GM19099 (cell line): Measurements from ENCODE around the gene NOXO1.
A peak's percentile ranks its signal among the peaks of the same experiment; 100 is the strongest.

Experiments
- POLR2A ChIP-seq: IDR thresholded peaks from 3 replicates; pipeline ENCODE4 v1.6.1; 2011; ENCODE audit warnings: low read depth; ENCODE audit not compliant: insufficient read length; ENCODE audit errors: extremely low read depth

The NOXO1 gene

DNA sequence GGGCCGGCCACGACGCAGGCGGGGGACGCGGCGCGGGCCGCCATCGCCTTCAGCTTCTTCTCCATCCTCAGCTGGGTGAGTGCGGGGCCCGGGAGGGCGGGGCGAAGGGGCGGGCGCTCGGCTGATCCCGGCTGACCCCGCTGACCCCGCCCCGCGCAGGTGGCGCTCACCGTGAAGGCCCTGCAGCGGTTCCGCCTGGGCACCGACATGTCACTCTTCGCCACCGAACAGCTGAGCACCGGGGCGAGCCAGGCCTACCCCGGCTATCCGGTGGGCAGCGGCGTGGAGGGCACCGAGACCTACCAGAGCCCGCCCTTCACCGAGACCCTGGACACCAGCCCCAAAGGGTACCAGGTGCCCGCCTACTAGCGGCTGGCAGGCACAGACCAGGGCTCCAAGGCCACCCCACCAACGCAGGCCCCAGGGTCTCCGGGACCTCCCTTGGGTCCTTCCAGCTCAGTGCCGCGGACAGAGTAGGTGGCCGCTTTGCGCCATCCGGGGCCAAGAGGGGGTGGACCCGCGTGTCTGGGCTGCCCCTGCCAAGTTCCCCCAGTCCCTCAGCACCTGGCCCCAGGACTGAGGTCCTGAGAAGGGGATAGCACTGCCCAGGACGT lies 11.5 kb upstream of the NOXO1 start:
- no peak for TF ChIP-seq POLR2A

DNA sequence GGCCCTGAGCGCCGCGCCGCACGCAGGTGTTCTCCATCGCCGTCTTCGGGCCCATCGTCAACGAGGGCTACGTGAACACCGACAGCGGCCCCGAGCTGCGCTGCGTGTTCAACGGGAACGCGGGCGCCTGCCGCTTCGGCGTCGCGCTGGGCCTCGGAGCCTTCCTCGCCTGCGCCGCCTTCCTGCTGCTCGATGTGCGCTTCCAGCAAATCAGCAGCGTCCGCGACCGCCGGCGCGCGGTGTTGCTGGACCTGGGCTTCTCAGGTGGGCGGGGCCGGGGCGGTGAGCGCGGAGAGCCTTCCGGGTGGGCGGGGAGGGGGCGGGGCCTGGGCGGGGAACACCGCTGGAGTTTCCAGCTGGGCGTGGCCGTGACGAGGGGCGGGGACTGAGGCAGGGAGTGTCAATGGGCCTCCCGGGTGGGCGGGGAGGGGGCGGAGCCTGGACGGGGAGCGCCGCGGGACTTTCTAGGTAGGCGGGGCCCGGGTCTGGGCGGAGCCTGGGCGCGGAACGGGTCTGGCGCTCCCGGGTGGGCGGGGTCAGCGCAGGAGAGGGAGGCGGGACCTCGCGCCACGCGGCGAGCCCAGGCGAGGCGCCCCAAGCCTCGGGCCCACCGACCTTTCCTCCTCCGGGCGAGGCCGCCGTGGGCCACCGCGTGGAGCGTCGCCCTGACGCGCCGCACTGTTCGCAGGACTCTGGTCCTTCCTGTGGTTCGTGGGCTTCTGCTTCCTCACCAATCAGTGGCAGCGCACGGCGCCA lies 10.9 kb upstream of the NOXO1 start:
- TF ChIP-seq POLR2A = peak; percentile 75

- TF ChIP-seq POLR2A = no peak
These were observed 10.3 kb upstream of the NOXO1 start for GRCh38 chr16:1991588-1991947.

DNA sequence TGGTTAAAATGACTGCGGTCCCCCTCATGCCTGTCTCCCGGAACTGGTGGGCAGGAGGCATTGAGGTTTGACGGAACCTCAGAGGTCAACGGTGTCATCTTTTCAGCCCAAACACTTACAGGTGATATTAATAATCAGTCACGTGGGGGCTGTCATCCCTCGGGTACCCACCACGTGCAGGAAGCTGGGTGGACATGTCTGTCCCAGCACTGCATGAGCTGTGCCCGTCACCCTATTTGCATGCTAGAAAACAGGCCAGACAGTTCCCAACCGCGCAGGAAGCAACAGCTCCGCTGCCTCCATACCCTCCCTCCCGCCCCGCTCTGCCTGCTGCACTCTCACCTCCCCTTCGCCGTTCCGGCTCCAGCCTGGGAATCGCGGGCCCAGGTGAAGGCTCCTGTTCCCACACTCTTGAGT lies 9.9 kb upstream of the NOXO1 start:
- peak; percentile 67 for TF ChIP-seq POLR2A

DNA sequence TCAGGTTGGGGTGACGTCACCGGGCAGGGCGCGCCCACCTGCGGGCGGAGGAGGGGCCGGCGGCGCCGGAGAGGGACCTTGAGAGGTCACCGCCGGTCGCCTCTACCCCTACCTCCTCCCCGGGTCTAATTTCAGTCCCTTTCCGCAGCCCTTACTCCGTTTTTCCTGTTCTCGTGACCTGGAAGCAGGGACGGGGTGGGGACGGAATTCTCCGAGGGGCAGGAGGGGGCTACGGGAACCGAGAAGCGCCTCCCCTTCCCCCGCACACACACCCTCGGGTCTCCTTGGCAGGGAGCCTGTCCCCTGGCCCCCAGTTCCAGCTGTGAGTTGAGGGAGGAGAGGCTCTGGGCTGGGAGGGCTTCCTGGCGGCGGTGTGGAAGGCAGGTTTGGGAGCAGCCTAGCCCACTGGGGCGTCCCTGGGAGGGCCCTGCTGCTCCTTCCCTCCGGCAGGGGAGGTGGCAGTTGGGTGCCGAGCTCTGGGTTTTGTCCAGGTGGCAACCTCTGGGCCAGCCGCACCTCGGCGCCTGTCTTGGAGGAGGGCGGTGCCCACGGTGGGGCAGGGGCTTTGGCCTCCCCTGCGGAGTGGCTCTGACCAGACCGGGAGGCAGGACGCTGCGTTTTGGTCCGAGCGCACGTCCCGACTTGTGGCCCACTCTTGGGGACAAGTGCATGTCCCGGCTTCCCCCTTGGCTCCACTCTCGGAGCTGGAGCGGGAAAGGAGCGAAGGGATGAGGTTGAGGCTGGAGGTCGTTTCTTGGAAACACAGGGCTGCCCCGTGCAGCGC lies 9.3 kb upstream of the NOXO1 start:
- TF ChIP-seq POLR2A = peak; percentile 35

DNA sequence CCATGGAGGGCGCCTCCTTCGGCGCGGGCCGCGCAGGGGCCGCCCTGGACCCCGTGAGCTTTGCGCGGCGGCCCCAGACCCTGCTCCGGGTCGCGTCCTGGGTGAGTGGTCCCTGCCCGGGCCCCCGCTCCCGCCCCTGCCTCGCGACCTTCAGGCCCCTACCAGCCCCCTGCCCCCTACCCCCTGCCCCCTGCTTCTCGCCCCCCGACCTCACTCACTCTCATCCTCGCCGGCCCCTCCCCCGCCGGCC lies 8.8 kb upstream of the NOXO1 start:
- TF ChIP-seq POLR2A = no peak

- no peak for TF ChIP-seq POLR2A
These were observed 8.2 kb upstream of the NOXO1 start, which contains the start of gene SYNGR3 for GRCh38 chr16:1989209-1990100. Gene SYNGR3 (plus strand): TSS chr16:1989970. CDS start chr16:1990103, 133 bp downstream.

GRCh38 chr16:1987198-1987597 lies 5.9 kb upstream of the NOXO1 start:
- TF ChIP-seq POLR2A = no peak

DNA sequence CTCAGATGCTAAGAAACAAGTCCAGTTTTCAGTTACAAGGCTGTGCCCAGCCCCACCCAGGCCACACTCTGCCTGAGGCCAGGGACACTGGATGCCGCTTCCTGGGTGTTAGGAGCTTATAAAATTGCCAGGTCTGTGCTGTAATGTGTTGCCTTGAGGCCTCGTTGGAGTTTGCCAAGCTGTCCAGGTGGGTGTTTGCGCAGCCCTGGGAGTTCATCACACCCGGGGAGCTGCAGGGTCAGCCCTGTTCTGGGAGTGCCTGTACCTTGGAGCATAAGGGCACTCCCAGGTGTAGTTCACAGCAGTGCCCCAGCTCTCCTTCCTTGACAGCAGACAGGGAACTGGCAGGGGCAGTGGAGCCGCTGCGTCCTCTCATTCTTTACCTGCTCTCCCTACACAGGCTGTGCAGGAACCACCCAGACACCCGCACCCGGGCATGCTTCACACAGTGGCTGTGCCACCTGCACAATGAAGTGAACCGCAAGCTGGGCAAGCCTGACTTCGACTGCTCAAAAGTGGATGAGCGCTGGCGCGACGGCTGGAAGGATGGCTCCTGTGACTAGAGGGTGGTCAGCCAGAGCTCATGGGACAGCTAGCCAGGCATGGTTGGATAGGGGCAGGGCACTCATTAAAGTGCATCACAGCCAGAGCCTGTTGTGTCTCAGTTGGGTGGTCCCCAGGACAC lies 4.3 kb upstream of the NOXO1 start:
- TF ChIP-seq POLR2A = no peak

DNA sequence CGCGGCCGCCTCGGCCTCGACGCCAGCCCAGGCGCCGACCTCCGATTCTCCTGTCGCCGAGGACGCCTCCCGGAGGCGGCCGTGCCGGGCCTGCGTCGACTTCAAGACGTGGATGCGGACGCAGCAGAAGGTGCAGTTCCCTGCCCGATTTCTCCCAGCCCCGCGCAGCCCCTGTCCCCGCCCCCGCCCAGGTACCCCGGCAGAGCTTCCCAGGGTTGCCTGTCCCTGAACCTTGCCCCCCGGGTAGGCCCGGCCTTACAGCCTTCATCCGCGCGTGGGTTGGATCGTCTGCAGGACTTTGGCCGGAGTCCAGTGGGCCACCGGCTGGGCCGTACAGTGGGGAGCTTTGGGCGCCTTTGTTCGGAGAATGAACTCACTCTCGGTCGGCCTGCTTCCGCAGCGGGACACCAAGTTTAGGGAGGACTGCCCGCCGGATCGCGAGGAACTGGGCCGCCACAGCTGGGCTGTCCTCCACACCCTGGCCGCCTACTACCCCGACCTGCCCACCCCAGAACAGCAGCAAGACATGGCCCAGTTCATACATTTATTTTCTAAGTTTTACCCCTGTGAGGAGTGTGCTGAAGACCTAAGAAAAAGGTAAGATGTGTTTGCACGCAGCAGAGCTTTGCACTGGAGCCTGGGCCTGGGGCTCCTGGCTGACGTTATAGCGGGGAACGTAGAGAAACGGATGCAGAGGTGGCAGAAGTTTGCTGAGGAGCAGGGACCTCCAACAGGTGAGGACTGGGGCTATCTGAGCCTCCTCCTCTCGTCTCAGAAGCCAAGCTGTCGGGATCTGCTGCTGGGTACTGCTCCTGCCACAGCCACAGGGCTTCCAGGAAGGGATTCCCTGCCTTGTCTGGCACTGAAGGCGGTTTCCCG lies 3.3 kb upstream of the NOXO1 start:
- no peak for TF ChIP-seq POLR2A

DNA sequence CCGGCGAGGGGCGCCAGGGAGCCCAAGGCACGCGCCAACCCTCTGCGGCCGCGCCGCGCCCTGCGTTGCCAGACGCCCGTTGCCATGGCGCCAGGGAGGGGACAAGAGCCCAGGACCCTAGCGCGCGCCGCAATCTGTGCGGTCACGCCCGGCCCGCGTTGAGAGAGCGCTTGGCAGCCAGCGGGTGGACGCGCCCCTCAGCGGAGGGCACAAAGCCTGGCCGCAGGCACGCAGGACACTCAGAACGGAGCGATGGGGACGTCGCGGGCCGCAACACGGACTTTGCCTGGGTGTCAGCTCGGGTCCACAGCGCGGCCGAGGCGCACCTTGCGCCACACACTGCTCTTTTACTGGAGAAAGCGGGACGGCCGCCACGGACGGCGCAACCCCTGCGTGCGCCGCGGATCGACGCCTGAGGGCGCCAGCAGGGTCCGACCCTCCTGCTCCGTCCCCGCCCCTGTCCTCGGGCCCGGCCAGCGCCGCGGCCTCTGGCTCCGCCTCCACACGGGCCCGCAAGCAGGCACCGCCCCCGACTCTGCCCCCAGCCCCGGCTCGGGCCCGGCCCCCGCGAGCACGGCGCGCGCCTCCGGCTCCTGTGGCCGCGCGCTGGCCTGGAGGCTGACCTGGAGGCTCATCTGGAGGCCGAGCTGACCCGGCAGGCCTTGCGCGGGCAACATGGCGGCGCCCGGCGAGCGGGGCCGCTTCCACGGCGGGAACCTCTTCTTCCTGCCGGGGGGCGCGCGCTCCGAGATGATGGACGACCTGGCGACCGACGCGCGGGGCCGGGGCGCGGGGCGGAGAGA lies 2.5 kb upstream of the NOXO1 start, which contains the start of gene GFER:
Gene GFER (plus strand): TSS at position 650 of the 803 bp plus-strand sequence. CDS start 26 bp downstream, at position 676.
- peak; percentile 93 for TF ChIP-seq POLR2A

GRCh38 chr16:1982991-1983543 lies 1.8 kb upstream of the NOXO1 start:
- TF ChIP-seq POLR2A = no peak
